Endothelial cell of umbilical vein (primary cell): ENCODE results near the gene MINDY3. TPM values are rescaled to one million over a fixed set of nuclear protein-coding genes. Genes with fewer than 3 reads are reported as not detected.

Experiments
- BruUV-seq: library from RNA; stranded (reverse); fragments of 400-500 nt; replicated peaks from 2 replicates; lab custom pipeline; 2021; lab: Mats Ljungman, UMichigan
- CTCF ChIA-PET: fragments of 300-600, 350-600 bp; sonication (Branson Sonifier 250); formaldehyde crosslinking; loops from one replicate; lab custom pipeline; 2021; ENCODE audit warnings: antibody characterized with exemption, inconsistent platforms; lab: Charles Lee
- POLR2A ChIA-PET: fragments of 300-600, 350-600 bp; sonication (Branson Sonifier 250); formaldehyde crosslinking; loops from one replicate; lab custom pipeline; 2021; ENCODE audit warnings: antibody characterized with exemption, inconsistent platforms; lab: Charles Lee
- DNase-seq: peaks from one replicate; pipeline ENCODE4 v3.0.0-alpha.2; 2011; ENCODE audit warnings: low read depth, low spot score
- FAIRE-seq: peaks from 2 replicates; lab custom pipeline; 2011; peaks lifted over from hg19 to GRCh38; lab: Jason Lieb, UNC
- H2AFZ ChIP-seq: 2 replicates; pipeline ENCODE4 v1.6.0; 2012; ENCODE audit warnings: low read depth, low read length, control low read depth, inconsistent platforms
- H3K27ac ChIP-seq: 2 replicates; pipeline ENCODE4 v1.5.1; 2011; ENCODE audit warnings: low read depth, mild to moderate bottlenecking, control low read depth, low read length, moderate library complexity; ENCODE audit not compliant: insufficient read depth
- H3K27me3 ChIP-seq, 2 experiments: 2 replicates each; pipeline versions ENCODE4 v1.6.0 to v1.6.1; 2011; ENCODE audit warnings: low read length in 2 of 2, mixed read lengths in 1 of 2; ENCODE audit not compliant: control insufficient read depth in 2 of 2, insufficient read depth in 2 of 2
- H3K36me3 ChIP-seq, 2 experiments: 2 replicates in 1 of 2; 3 replicates in 1 of 2; pipeline ENCODE4 v1.5.1; 2011; ENCODE audit warnings: low read length in 2 of 2, mild to moderate bottlenecking in 1 of 2, moderate library complexity in 1 of 2; ENCODE audit not compliant: control insufficient read depth in 2 of 2, insufficient read depth in 2 of 2; ENCODE audit errors: extremely low read depth in 1 of 2
- H3K4me1 ChIP-seq: 3 replicates; pipeline ENCODE4 v1.5.1; 2011; ENCODE audit warnings: mild to moderate bottlenecking, low read length; ENCODE audit not compliant: control insufficient read depth, insufficient read depth; ENCODE audit errors: extremely low read depth
- H3K4me2 ChIP-seq: 2 replicates; pipeline ENCODE4 v1.6.1; 2011; ENCODE audit warnings: low read length, control low read depth, mixed read lengths; ENCODE audit not compliant: insufficient read depth
- H3K4me3 ChIP-seq, 3 experiments: fragments of 200-600 bp in 1 of 3; sonication (generic), shearing (Covaris generic) in 1 of 3; replicated peaks in 1 of 3; 2 replicates each; pipeline ENCODE4 v1.5.1; 2011 to 2016; ENCODE audit warnings: control low read depth in 3 of 3, low read length in 3 of 3, mild to moderate bottlenecking in 2 of 3, inconsistent platforms in 1 of 3, low read depth in 1 of 3, moderate library complexity in 1 of 3; ENCODE audit not compliant: insufficient read depth in 1 of 3
- H3K79me2 ChIP-seq: 2 replicates; pipeline ENCODE4 v1.6.0; 2012; ENCODE audit warnings: low read length, inconsistent platforms; ENCODE audit not compliant: control insufficient read depth, insufficient read depth
- H3K9ac ChIP-seq: replicated peaks from 2 replicates; pipeline ENCODE3; 2011; ENCODE audit warnings: low read length, control low read depth; ENCODE audit not compliant: insufficient read depth; ENCODE audit errors: extremely low read depth
- H3K9me1 ChIP-seq: replicated peaks from 3 replicates; pipeline ENCODE4 v1.6.0; 2011; ENCODE audit warnings: mild to moderate bottlenecking, low read length; ENCODE audit not compliant: control insufficient read depth, insufficient read depth; ENCODE audit errors: extremely low read depth
- H3K9me3 ChIP-seq: replicated peaks from 2 replicates; pipeline ENCODE4 v1.5.1; 2012; ENCODE audit warnings: low read length, inconsistent platforms; ENCODE audit not compliant: control insufficient read depth, insufficient read depth
- H4K20me1 ChIP-seq: replicated peaks from 2 replicates; pipeline ENCODE3; 2011; ENCODE audit warnings: mild to moderate bottlenecking, low read length; ENCODE audit not compliant: control insufficient read depth, insufficient read depth; ENCODE audit errors: extremely low read depth
- CTCF ChIP-seq, 2 donors: IDR thresholded peaks; 1 replicate in 1 of 2; 2 replicates in 1 of 2; pipeline ENCODE4 v1.5.1; 2011; ENCODE audit warnings: low read length in 2 of 2, mild to moderate bottlenecking in 2 of 2, moderate library complexity in 2 of 2, control low read depth in 1 of 2, inconsistent platforms in 1 of 2, low read depth in 1 of 2; ENCODE audit not compliant: insufficient read depth in 1 of 2; ENCODE audit errors: extremely low read depth in 1 of 2
- EZH2 ChIP-seq: IDR thresholded peaks from 2 replicates; pipeline ENCODE4 v1.6.1; 2012; ENCODE audit warnings: borderline replicate concordance, low read depth, mild to moderate bottlenecking, moderate library complexity, low read length, inconsistent platforms; ENCODE audit not compliant: severe bottlenecking
- FOS ChIP-seq: IDR thresholded peaks from 2 replicates; pipeline ENCODE4 v1.6.1; 2011; ENCODE audit warnings: mild to moderate bottlenecking, low read length, moderate library complexity, borderline replicate concordance; ENCODE audit not compliant: insufficient read depth
- GATA2 ChIP-seq: IDR thresholded peaks from 2 replicates; pipeline ENCODE4 v1.7.0; 2011; ENCODE audit warnings: low read depth, mild to moderate bottlenecking, moderate library complexity, mixed read lengths, low read length; ENCODE audit not compliant: insufficient read length, insufficient read depth
- JUN ChIP-seq: IDR thresholded peaks from 2 replicates; pipeline ENCODE4 v1.6.1; 2011; ENCODE audit warnings: borderline replicate concordance, low read depth; ENCODE audit not compliant: insufficient read length, insufficient read depth
- MYC ChIP-seq: IDR thresholded peaks from one replicate; pipeline ENCODE4 v1.6.1; 2011; ENCODE audit warnings: mild to moderate bottlenecking, low read depth, low read length
- POLR2A ChIP-seq: IDR thresholded peaks from 2 replicates; pipeline ENCODE4 v1.6.1; 2012; ENCODE audit warnings: low read depth, mild to moderate bottlenecking, control low read depth, low read length
- POLR2AphosphoS5 ChIP-seq: IDR thresholded peaks from 2 replicates; pipeline ENCODE4 v1.6.1; 2012; ENCODE audit warnings: low read depth, mild to moderate bottlenecking, control low read depth, low read length, moderate library complexity; ENCODE audit not compliant: insufficient read depth
- dilution Hi-C: fragments of 300-500 bp; cut with MboI; formaldehyde crosslinking; loops from one replicate; pipeline ENCODE4 v1.15.0; 2019; ENCODE audit warnings: low sequenced_read_pairs; ENCODE audit not compliant: extremely low pct_ligation_motif_present
- intact Hi-C: fragments of 100-400 bp; cut with micrococcal nuclease; formaldehyde crosslinking; loops from one replicate; pipeline ENCODE4 v1.10.0; 2022
- polyA plus RNA-seq, 4 experiments: library from polyadenylated mRNA; depleted of rRNA in 3 of 4; stranded (reverse) in 3 of 4; unstranded in 1 of 4; fragments of >200 nt; gene quantifications; 2 replicates each; pipeline versions ENCODE4 v1.2.1 to v1.2.3, GENCODE V29; 2011 to 2012; ENCODE audit warnings: missing spikeins in 1 of 4
- total RNA-seq: library from RNA; stranded (reverse); gene quantifications from 2 replicates; pipeline ENCODE4 v1.2.3, GENCODE V29; 2021
- TF ChIP-seq, protein P1 (sequence below): IDR thresholded peaks from 2 replicates; pipeline ENCODE4 v1.6.1; 2011; ENCODE audit not compliant: insufficient read depth, insufficient read length

MINDY3 gene
- total and polyA plus RNA-seq, 2 donors (not counting 3 experiments of a cell fraction or from before 2014, with no cell fraction given) = 7.5 to 20.2 TPM

DNA sequence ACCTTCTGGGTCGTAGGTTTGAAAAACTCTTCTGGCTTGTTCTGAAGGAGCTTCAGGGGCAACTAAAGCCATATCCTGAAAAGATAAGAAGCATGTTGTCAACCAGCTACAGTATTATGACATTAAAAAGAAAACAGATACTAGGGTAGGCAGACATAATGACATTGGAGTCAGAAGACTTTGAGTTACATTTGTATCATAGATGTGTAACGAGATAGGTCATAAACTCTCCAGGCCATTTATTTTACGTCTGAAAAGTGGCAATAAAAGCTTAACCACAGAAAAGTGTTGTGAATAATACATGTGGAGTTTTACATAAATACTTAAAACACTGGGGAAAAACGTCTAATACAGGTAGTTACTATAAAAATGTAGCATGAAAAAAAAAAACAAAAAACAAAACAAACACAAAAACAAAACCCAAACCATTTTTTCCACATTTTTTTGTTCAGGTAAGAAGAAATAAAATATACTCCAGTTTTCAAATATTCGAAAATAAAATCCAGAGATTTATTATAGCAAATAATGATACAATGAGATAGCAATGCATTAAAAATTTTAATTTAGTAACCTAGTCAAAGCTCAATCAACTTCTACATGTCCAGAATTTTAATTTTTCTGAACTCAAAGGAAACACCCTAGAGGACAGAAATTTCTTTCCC lies 64.1 kb downstream of the MINDY3 start:
- FAIRE-seq (no peak), DNase-seq (no peak)
- H2AFZ ChIP-seq = no peak overlapping the region
- TF ChIP-seq CTCF (IDR thresholded peaks at IDR 0.05; ENCODE audit: extremely low read depth in 1 of 2, insufficient read depth in 1 of 2, low read depth in 1 of 2, low read length in 2 of 2) = no peak
- no peak for TF ChIP-seq POLR2AphosphoS5
- TF ChIP-seq EZH2 = no peak
- TF ChIP-seq FOS = no peak
- TF ChIP-seq GATA2 = no peak
- TF ChIP-seq MYC = no peak
- TF ChIP-seq, protein P1, sequence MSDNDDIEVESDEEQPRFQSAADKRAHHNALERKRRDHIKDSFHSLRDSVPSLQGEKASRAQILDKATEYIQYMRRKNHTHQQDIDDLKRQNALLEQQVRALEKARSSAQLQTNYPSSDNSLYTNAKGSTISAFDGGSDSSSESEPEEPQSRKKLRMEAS = no peak
- TF ChIP-seq POLR2A = no peak
- TF ChIP-seq JUN = no peak
- no peaks in the 10 kb centered on the region for H3K79me2 ChIP-seq
- H3K4me2 ChIP-seq = no peak overlapping the region
- ChIA-PET CTCF (interaction anchor here (1.0 kb wide), 1 partner anchor 8 kb away, joined by 3 read pairs; no protein-coding TSS in a partner anchor), POLR2A (interaction anchor here (0.5 kb wide), 1 partner anchor 47 kb away, joined by 4 read pairs; no protein-coding TSS in a partner anchor)
- intact Hi-C loops = no loop called here
- BruUV-seq = no TSS peak
- no peaks in the 10 kb centered on the region for H3K27me3 ChIP-seq
- no peaks in the 10 kb centered on the region for H4K20me1 ChIP-seq
- dilution Hi-C loops = no loop called here
- no peaks in the 10 kb centered on the region for H3K9me3 ChIP-seq
- H3K9me1 ChIP-seq = no peaks in the 10 kb centered on the region
- H3K36me3 ChIP-seq = no peaks in the 10 kb centered on the region
- H3K4me3 ChIP-seq = no peak overlapping the region
- no peak overlapping the region for H3K9ac ChIP-seq
- no peaks in the 10 kb centered on the region for H3K4me1 ChIP-seq
- no peak overlapping the region for H3K27ac ChIP-seq
